Neural cell (in vitro differentiated cells): ENCODE results near the gene MYO15A.

Experiments used
- EP300 ChIP-seq: fragments of 450-650 bp; conservative IDR thresholded peaks from 2 replicates; pipeline ENCODE4 v1.6.1; 2014; ENCODE audit warnings: antibody characterized with exemption, mild to moderate bottlenecking, moderate library complexity; ENCODE audit not compliant: poor library complexity, severe bottlenecking
- MXI1 ChIP-seq: fragments of 450-650 bp; conservative IDR thresholded peaks from 2 replicates; pipeline ENCODE4 v1.6.1; 2014; ENCODE audit warnings: antibody characterized with exemption, mild to moderate bottlenecking; ENCODE audit not compliant: poor library complexity, severe bottlenecking
- SMC3 ChIP-seq: fragments of 450-650 bp; conservative IDR thresholded peaks from 2 replicates; pipeline ENCODE4 v1.6.1; 2014; ENCODE audit warnings: antibody characterized with exemption, mild to moderate bottlenecking, moderate library complexity; ENCODE audit not compliant: poor library complexity
- TF ChIP-seq, protein P1 (sequence below): fragments of 450-650 bp; IDR thresholded peaks from 2 replicates; pipeline ENCODE4 v1.5.1; 2014; ENCODE audit warnings: antibody characterized with exemption, mild to moderate bottlenecking, moderate library complexity; ENCODE audit not compliant: poor library complexity, severe bottlenecking

DNA sequence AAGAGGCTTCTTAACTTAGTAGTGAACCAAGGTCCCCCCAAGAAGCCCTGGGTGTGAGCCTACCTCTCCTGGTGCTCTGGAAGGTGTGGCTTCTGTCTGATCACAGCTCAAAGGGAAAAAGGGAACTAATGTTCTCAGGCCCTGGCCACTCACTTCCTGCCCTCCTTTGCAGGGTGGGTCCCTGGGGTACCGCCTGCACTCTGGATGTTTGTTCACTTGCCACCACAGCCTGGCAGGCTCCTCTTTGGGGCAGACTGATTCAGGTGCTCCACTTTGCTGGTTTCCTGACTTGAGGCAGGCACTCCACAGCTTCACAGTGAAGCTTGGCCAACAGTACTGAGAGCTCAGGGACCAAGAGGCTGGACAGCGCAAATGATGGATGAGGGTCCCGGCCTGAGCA lies 5.9 kb upstream of the MYO15A start:
- no peak for TF ChIP-seq EP300
- TF ChIP-seq, protein P1, sequence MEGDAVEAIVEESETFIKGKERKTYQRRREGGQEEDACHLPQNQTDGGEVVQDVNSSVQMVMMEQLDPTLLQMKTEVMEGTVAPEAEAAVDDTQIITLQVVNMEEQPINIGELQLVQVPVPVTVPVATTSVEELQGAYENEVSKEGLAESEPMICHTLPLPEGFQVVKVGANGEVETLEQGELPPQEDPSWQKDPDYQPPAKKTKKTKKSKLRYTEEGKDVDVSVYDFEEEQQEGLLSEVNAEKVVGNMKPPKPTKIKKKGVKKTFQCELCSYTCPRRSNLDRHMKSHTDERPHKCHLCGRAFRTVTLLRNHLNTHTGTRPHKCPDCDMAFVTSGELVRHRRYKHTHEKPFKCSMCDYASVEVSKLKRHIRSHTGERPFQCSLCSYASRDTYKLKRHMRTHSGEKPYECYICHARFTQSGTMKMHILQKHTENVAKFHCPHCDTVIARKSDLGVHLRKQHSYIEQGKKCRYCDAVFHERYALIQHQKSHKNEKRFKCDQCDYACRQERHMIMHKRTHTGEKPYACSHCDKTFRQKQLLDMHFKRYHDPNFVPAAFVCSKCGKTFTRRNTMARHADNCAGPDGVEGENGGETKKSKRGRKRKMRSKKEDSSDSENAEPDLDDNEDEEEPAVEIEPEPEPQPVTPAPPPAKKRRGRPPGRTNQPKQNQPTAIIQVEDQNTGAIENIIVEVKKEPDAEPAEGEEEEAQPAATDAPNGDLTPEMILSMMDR = no peak
- no peak for TF ChIP-seq SMC3
- TF ChIP-seq MXI1 = no peak
